Panc1 (cell line): ENCODE data around the gene TM9SF4. TPM values are rescaled to one million over a fixed set of nuclear protein-coding genes. Genes with fewer than 3 reads are reported as not detected.
A peak's percentile ranks its signal among the peaks of the same experiment; 100 is the strongest.

Experiments used
- ATAC-seq: fragments of 200-7000 bp; cut with Tn5 transposase; 2 replicates; pipeline ENCODE4 v1.9.1; 2020; ENCODE audit warnings: mild to moderate bottlenecking, moderate library complexity
- BruUV-seq: library from RNA; stranded (reverse); fragments of 400-500 nt; replicated peaks from 2 replicates; lab custom pipeline; 2021; lab: Mats Ljungman, UMichigan
- CTCF ChIA-PET: fragments of 300-600 bp; sonication (Branson Sonifier 250); formaldehyde crosslinking; loops from one replicate; lab custom pipeline; 2022; ENCODE audit warnings: antibody characterized with exemption; lab: Charles Lee
- POLR2A ChIA-PET: fragments of 300-600 bp; sonication (Branson Sonifier 250); formaldehyde crosslinking; loops from one replicate; lab custom pipeline; 2022; ENCODE audit warnings: antibody characterized with exemption; lab: Charles Lee
- DNase-seq: peaks from one replicate; pipeline ENCODE4 v3.0.0-alpha.2; 2010; ENCODE audit warnings: low read depth, low spot score
- H3K27ac ChIP-seq: 2 replicates; pipeline ENCODE4 v1.5.1; 2011; ENCODE audit warnings: mild to moderate bottlenecking, low read length, inconsistent platforms
- H3K27me3 ChIP-seq: fragments of 200-500 bp; sonication (Bioruptor generic); 2 replicates; pipeline ENCODE4 v1.6.0; 2014; ENCODE audit warnings: low read length, inconsistent platforms; ENCODE audit not compliant: control insufficient read depth, insufficient read depth
- H3K36me3 ChIP-seq: fragments of 200-500 bp; sonication (Bioruptor generic); 2 replicates; pipeline ENCODE4 v1.5.1; 2014; ENCODE audit warnings: inconsistent platforms, mild to moderate bottlenecking, low read length, moderate library complexity; ENCODE audit not compliant: control insufficient read depth, insufficient read depth
- H3K4me1 ChIP-seq: 2 replicates; pipeline ENCODE4 v1.5.1; 2011; ENCODE audit warnings: inconsistent platforms, mild to moderate bottlenecking, low read length, moderate library complexity; ENCODE audit not compliant: control insufficient read depth, insufficient read depth
- H3K4me3 ChIP-seq, 2 experiments: 2 replicates each; pipeline ENCODE4 v1.5.1; 2011 to 2012; ENCODE audit warnings: low read depth in 2 of 2, low read length in 2 of 2, mild to moderate bottlenecking in 2 of 2, inconsistent platforms in 1 of 2, moderate library complexity in 1 of 2
- H3K9me3 ChIP-seq: fragments of 200-500 bp; sonication (Bioruptor generic); 2 replicates; pipeline ENCODE4 v1.5.1; 2014; ENCODE audit warnings: low read depth, mild to moderate bottlenecking, inconsistent platforms, low read length, moderate library complexity; ENCODE audit not compliant: control insufficient read depth, insufficient read depth
- CTCF ChIP-seq: fragments of 450-650 bp; IDR thresholded peaks from 2 replicates; pipeline ENCODE4 v1.5.1; 2017; ENCODE audit warnings: mild to moderate bottlenecking
- POLR2AphosphoS5 ChIP-seq: IDR thresholded peaks from 2 replicates; pipeline ENCODE4 v1.6.1; 2012; ENCODE audit warnings: mild to moderate bottlenecking, low read depth, low read length, moderate library complexity
- REST ChIP-seq, 2 experiments: IDR thresholded peaks; 2 replicates each; pipeline ENCODE4 v1.6.1; 2011 to 2012; ENCODE audit warnings: low read depth in 2 of 2, control low read depth in 1 of 2, low read length in 1 of 2, mild to moderate bottlenecking in 1 of 2, moderate library complexity in 1 of 2; ENCODE audit not compliant: insufficient read depth in 1 of 2
- SIN3A ChIP-seq: IDR thresholded peaks from 2 replicates; pipeline ENCODE4 v1.6.1; 2012; ENCODE audit warnings: low read depth, mild to moderate bottlenecking, low read length, moderate library complexity, borderline replicate concordance; ENCODE audit not compliant: insufficient read depth
- TCF7L2 ChIP-seq: IDR thresholded peaks from 2 replicates; pipeline ENCODE4 v1.6.1; 2011; ENCODE audit warnings: mild to moderate bottlenecking, low read depth, low read length, inconsistent platforms
- in situ Hi-C: cut with HindIII; loops from 2 replicates; pipeline ENCODE4 v1.10.0; 2016; ENCODE audit warnings: low sequenced_read_pairs, low pct_unique_long_range_greater_than_20kb
- intact Hi-C: fragments of 100-400 bp; cut with micrococcal nuclease; formaldehyde crosslinking; loops from one replicate; pipeline ENCODE4 v1.10.0; 2022; ENCODE audit not compliant: unreplicated experiment
- total RNA-seq: library from RNA; stranded (reverse); gene quantifications from one replicate; pipeline ENCODE4 v1.2.1, GENCODE V29; 2021; ENCODE audit not compliant: unreplicated experiment

Gene TM9SF4
- total RNA-seq, 1 experiment from 2014 or later, result 180 TPM

GRCh38 chr20:32191422-32191821 lies 81.9 kb downstream of the TM9SF4 start:
- Histone ChIP-seq H3K9me3 (no peaks in the 10 kb centered on the region), H3K4me1 (peaks cover 9% of the 10 kb centered on the region; the same call in 1 of the 2 replicates), H3K36me3 (peaks cover 15% of the 10 kb centered on the region), H3K4me3 (no peak overlapping the region), H3K27me3 (no peaks in the 10 kb centered on the region), H3K27ac (no peak overlapping the region)
- CTCF ChIA-PET, result no interaction called here
- POLR2A ChIA-PET, result no interaction called here
- BruUV-seq, result no TSS peak
- TF ChIP-seq TCF7L2, result no peak
- peak; percentile 36 for ATAC-seq
- no peak for DNase-seq
- intact Hi-C loops (loop anchor here (10.0 kb wide), 1 partner anchor 557 kb away; the partner anchor contains the start of gene COX4I2), in situ Hi-C loops (no loop called here)

- Histone ChIP-seq H3K36me3 (peaks cover 15% of the 10 kb centered on the region), H3K27ac (no peak overlapping the region), H3K27me3 (no peaks in the 10 kb centered on the region), H3K9me3 (no peaks in the 10 kb centered on the region), H3K4me1 (peaks cover 9% of the 10 kb centered on the region; the same call in 1 of the 2 replicates), H3K4me3 (no peak overlapping the region)
- no TSS peak for BruUV-seq
- in situ Hi-C loops, result no loop called here
- POLR2A ChIA-PET, result no interaction called here
- DNase-seq (no peak), ATAC-seq (no peak)
- CTCF ChIA-PET, result no interaction called here
- no peak for TF ChIP-seq SIN3A
- TF ChIP-seq POLR2AphosphoS5, result no peak
- TF ChIP-seq REST (IDR thresholded peaks at IDR 0.05; ENCODE audit: insufficient read depth in 1 of 2, low read depth in 2 of 2, low read length in 1 of 2), result no peak
- TF ChIP-seq TCF7L2, result no peak
- no peak for TF ChIP-seq CTCF
- intact Hi-C loops, result loop anchor here (10.0 kb wide), 1 partner anchor 557 kb away; the partner anchor contains the start of gene COX4I2
Measured at GRCh38 chr20:32191873-32192272, 82.4 kb downstream of the TM9SF4 start.

GRCh38 chr20:32192698-32193097 lies 83.2 kb downstream of the TM9SF4 start:
- Histone ChIP-seq H3K4me1 (peaks cover 9% of the 10 kb centered on the region; the same call in 1 of the 2 replicates), H3K9me3 (no peaks in the 10 kb centered on the region), H3K27ac (no peak overlapping the region), H3K27me3 (no peaks in the 10 kb centered on the region), H3K4me3 (no peak overlapping the region), H3K36me3 (peaks cover 18% of the 10 kb centered on the region)
- in situ Hi-C loops, result no loop called here
- ChIA-PET POLR2A (no interaction called here), CTCF (no interaction called here)
- TSS peak; percentile 37 for BruUV-seq
- intact Hi-C loops, result loop anchor here (10.0 kb wide), 1 partner anchor 558 kb away; the partner anchor contains the start of gene COX4I2
- DNase-seq (no peak), ATAC-seq (no peak)
- TF ChIP-seq SIN3A (no peak), TCF7L2 (no peak), REST (IDR thresholded peaks at IDR 0.05; ENCODE audit: insufficient read depth in 1 of 2, low read depth in 2 of 2, low read length in 1 of 2) (no peak), POLR2AphosphoS5 (no peak; the same call in 1 of the 2 replicates), CTCF (no peak)
